ENCODE results near the gene KCNG2.

GRCh38 chr18:79796016-79796415 is 1.7 kb upstream of the KCNG2 start:
- no peak for TF ChIP-seq CTCF (IDR thresholded peaks at IDR 0.05)
- TF ChIP-seq POLR2A (IDR thresholded peaks at IDR 0.05) = no peak

All from body of pancreas (tissue), 4 donors.